ENCODE measurements around the gene DIP2B.
A peak's percentile ranks its signal among the peaks of the same experiment; 100 is the strongest.
"Not testable (repeated sequence)": the region's sequence is repeated elsewhere in the genome, so short reads cannot be mapped to it uniquely, and the experiment has no call there.

DIP2B gene

GRCh38 chr12:50547742-50548141 lies 43.0 kb downstream of the DIP2B start:
- H3K4me1 Mint-ChIP-seq, result peaks cover 18% of the 10 kb centered on the region
- H3K4me3 Mint-ChIP-seq, result no peak overlapping the region
- H3K36me3 Mint-ChIP-seq, result peaks cover 6% of the 10 kb centered on the region
- ATAC-seq (ENCODE audit: low read depth), result no peak
- H3K27ac Mint-ChIP-seq, result no peak overlapping the region
- H3K9me3 Mint-ChIP-seq, result peaks cover 2% of the 10 kb centered on the region
- DNase-seq (ENCODE audit: low spot score in 2 of 2), result no peak
- no peaks in the 10 kb centered on the region for H3K27me3 Mint-ChIP-seq

GRCh38 chr12:50549885-50550284 lies 45.1 kb downstream of the DIP2B start:
- Mint-ChIP-seq H3K36me3 (peaks cover 17% of the 10 kb centered on the region), H3K27me3 (no peaks in the 10 kb centered on the region), H3K9me3 (peaks cover 2% of the 10 kb centered on the region), H3K27ac (no peak overlapping the region), H3K4me3 (no peak overlapping the region), H3K4me1 (peaks cover 29% of the 10 kb centered on the region)
- DNase-seq (ENCODE audit: low spot score in 2 of 2) (no peak), ATAC-seq (ENCODE audit: low read depth) (no peak)

DNA sequence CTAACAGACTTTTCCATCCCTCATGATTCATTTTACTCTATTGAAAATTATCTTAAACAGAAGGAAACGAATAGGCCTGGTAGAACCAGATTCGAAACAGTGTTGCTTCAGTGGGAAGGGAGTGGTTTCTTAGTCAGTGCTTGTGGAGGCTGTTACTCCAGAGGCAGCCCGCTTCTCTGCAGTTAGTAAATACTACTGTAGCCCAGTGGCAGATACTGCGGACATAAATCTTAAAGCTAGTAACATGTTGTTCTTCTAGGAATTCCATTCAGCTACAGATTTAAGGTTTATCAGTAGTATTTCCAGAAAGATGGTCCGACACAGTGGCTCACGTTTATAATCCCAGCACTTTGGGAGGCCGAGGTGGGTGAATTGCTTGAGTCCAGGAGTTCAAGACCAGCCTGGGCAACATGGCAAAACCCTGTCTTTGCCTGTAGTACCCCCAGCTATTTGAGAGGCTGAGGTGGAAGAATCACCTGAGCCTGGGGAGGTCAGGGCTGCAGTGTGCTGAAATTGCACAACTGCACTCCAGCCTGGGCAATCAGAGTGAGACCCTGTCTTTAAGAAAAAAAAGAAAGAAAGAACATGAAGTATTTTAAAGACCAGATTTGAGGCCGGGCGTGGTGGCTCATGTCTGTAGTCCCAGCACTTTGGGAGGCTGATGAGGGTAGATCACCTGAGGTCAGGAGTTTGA lies 45.9 kb downstream of the DIP2B start:
- DNase-seq (ENCODE audit: low spot score in 2 of 2), result no peak
- ATAC-seq (ENCODE audit: low read depth), result no peak
- H3K4me3 Mint-ChIP-seq, result no peak overlapping the region
- peaks cover 22% of the 10 kb centered on the region for H3K36me3 Mint-ChIP-seq
- H3K4me1 Mint-ChIP-seq, result peaks cover 34% of the 10 kb centered on the region
- H3K9me3 Mint-ChIP-seq, result peaks cover 2% of the 10 kb centered on the region
- no peak overlapping the region for H3K27ac Mint-ChIP-seq
- H3K27me3 Mint-ChIP-seq, result no peaks in the 10 kb centered on the region

GRCh38 chr12:50551866-50552265 lies 47.1 kb downstream of the DIP2B start:
- Mint-ChIP-seq H3K27me3 (no peaks in the 10 kb centered on the region), H3K36me3 (peaks cover 22% of the 10 kb centered on the region), H3K27ac (no peak overlapping the region), H3K9me3 (peaks cover 2% of the 10 kb centered on the region), H3K4me3 (no peak overlapping the region), H3K4me1 (peaks cover 28% of the 10 kb centered on the region)
- no peak for DNase-seq (ENCODE audit: low spot score in 2 of 2)
- no peak for ATAC-seq (ENCODE audit: low read depth)

GRCh38 chr12:50554651-50555050 lies 49.9 kb downstream of the DIP2B start:
- no peak for DNase-seq (ENCODE audit: low spot score in 2 of 2)
- H3K4me3 Mint-ChIP-seq, result no peak overlapping the region

GRCh38 chr12:50555471-50555885 lies 50.7 kb downstream of the DIP2B start:
- H3K4me3 Mint-ChIP-seq, result no peak overlapping the region
- H3K36me3 Mint-ChIP-seq, result peaks cover 22% of the 10 kb centered on the region
- H3K27ac Mint-ChIP-seq, result peak overlapping the region; percentile 2
- ATAC-seq (ENCODE audit: low read depth) (no peak), DNase-seq (ENCODE audit: low spot score in 2 of 2) (no peak)
- H3K27me3 Mint-ChIP-seq, result no peaks in the 10 kb centered on the region
- peaks cover 2% of the 10 kb centered on the region for H3K9me3 Mint-ChIP-seq
- peaks cover 39% of the 10 kb centered on the region for H3K4me1 Mint-ChIP-seq

More at GRCh38 chr12:50554651-50555050, 49.9 kb downstream of the DIP2B start:
- Mint-ChIP-seq H3K9me3 (peaks cover 2% of the 10 kb centered on the region), H3K4me1 (peaks cover 39% of the 10 kb centered on the region), H3K27me3 (no peaks in the 10 kb centered on the region), H3K36me3 (peaks cover 22% of the 10 kb centered on the region), H3K27ac (no peak overlapping the region)
- ATAC-seq (ENCODE audit: low read depth), result no peak

DNA sequence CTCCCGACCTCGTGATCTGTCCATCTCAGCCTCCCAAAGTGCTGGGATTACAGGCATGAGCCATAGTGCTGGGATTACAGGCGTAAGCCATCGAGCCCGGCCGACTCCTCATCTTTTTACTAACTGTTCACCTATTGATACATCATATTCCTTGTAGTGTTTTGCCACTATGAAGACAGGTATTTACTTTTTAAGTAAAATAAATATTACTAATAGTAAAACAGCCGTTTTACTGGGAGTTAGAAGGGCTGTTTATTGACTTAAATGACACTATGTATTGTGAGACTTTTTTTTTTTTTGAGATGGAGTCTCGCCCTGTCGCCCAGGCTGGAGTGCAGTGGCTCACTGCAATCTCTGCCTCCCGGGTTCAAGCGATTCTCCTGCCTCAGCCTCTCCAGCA lies 51.5 kb downstream of the DIP2B start:
- Mint-ChIP-seq H3K27ac (peak overlapping the region; percentile 2), H3K4me3 (no peak overlapping the region), H3K27me3 (no peaks in the 10 kb centered on the region), H3K36me3 (peaks cover 20% of the 10 kb centered on the region), H3K4me1 (peaks cover 39% of the 10 kb centered on the region), H3K9me3 (peaks cover 2% of the 10 kb centered on the region)
- DNase-seq (ENCODE audit: low spot score in 2 of 2), result no peak
- no peak for ATAC-seq (ENCODE audit: low read depth)

DNA sequence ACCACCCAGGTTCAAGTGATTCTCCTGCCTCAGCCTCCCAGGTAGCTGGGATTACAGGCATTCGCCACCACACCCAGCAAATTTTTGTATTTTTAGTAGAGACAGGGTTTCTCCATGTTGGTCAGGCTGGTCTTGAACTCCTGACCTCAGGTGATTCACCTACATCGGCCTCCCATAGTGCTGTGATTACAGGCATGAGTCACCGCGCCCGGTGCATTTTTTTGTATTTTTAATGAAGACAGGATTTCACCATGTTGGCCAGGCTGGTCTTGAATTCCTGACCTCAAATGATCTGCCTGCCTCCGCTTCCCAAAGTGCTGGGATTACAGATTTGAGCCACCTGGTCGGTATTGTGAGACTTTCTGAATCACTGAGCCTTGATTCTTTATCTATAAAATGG lies 52.0 kb downstream of the DIP2B start:
- H3K4me1 Mint-ChIP-seq, result peaks cover 39% of the 10 kb centered on the region
- not testable (repeated sequence) for DNase-seq (ENCODE audit: low spot score in 2 of 2); H3K4me3 Mint-ChIP-seq; H3K27me3 Mint-ChIP-seq; ATAC-seq (ENCODE audit: low read depth); H3K9me3 Mint-ChIP-seq; H3K27ac Mint-ChIP-seq
- peaks cover 20% of the 10 kb centered on the region for H3K36me3 Mint-ChIP-seq

DNA sequence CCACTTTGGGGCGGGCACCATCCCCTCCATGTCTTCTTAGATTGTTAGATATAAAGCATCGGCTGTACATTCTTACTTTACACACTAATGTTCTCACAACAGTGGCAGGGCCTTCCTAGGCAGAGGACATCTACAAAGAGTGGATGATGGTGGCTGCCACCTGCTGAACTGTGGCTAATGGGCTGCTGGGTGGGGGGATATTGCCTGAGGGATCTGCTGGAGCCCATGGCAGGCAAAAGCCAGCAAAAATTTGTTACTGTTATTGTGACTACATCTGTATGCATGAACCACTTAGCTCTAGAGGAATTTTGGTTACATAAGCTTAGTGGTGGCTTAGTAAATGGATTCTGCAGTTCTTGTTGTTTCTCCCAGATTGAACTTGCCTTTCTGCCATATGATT lies 52.6 kb downstream of the DIP2B start:
- DNase-seq (ENCODE audit: low spot score in 2 of 2), result no peak
- ATAC-seq (ENCODE audit: low read depth), result no peak
- Mint-ChIP-seq H3K4me3 (no peak overlapping the region), H3K4me1 (peaks cover 39% of the 10 kb centered on the region), H3K27ac (no peak overlapping the region), H3K9me3 (no peaks in the 10 kb centered on the region), H3K27me3 (no peaks in the 10 kb centered on the region), H3K36me3 (peaks cover 18% of the 10 kb centered on the region)

DNA sequence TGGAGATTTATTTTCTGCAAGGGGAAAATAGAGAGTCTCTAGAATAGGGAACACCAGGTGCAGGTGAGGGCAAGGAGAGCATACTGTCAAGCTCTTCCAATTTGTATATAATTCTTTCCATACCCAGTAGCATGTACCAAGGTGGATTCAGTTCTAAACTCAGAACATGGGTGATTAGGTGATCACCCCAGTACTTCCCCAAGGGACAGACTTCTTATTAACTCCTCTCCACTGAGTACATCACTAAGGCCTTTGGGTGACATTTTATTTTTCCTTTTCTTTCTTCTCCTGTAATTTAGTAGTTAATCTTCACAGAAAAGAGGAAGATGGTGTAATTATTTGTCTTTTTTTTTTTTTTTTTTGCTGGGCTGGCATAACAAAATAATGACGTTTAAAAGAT lies 54.2 kb downstream of the DIP2B start:
- Mint-ChIP-seq H3K36me3 (peaks cover 9% of the 10 kb centered on the region), H3K27ac (no peak overlapping the region), H3K9me3 (no peaks in the 10 kb centered on the region), H3K4me1 (peaks cover 40% of the 10 kb centered on the region), H3K4me3 (no peak overlapping the region), H3K27me3 (no peaks in the 10 kb centered on the region)
- DNase-seq (ENCODE audit: low spot score in 2 of 2) (no peak), ATAC-seq (ENCODE audit: low read depth) (no peak)

DNA sequence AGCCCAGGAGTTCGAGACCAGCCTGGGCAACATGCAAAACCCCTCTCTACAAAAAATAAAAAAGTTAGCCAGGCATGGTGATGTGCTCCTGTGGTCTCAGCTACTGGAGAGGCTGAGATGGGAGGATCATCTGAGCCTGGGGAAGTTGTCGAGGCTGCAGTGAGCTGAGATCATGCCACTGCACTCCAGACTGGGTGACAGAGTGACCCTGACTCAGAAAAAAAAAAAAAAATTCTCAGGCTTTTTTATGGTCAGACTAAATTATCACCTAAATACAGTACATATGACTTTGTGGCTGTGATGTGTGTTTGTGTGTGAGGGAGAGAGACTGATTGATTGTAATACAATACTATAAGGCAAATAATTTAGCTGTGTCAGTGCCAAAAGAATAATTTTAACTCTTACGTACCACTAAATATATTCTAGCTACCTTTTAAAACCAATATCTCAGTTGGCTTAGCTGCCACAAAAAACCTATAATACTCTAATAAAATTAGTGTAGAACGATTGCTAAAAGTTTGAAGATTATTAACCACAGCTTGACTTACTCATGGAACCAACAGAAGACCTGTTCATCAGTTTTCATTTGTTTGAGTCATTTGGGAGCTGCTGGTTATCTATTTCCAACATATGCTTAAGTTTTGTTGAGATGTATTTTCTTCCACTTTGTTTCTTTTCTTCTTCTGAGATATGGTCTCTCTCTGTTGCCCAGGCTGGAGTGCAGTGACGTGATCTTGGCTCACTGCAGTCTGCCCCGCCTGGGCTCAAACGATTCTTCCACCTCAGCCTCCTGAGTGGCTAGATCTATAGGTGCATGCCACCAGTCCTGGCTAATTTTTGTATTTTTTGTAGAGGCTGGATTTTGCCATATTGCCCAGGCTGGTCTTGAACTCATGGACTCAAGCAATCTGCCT lies 58.0 kb downstream of the DIP2B start:
- peaks cover 43% of the 10 kb centered on the region for H3K4me1 Mint-ChIP-seq
- DNase-seq (ENCODE audit: low spot score in 2 of 2) (no peak), ATAC-seq (ENCODE audit: low read depth) (no peak)
- peak overlapping the region; percentile 67 for H3K27ac Mint-ChIP-seq
- H3K27me3 Mint-ChIP-seq, result no peaks in the 10 kb centered on the region
- H3K9me3 Mint-ChIP-seq, result no peaks in the 10 kb centered on the region
- H3K36me3 Mint-ChIP-seq, result peaks cover 4% of the 10 kb centered on the region
- no peak overlapping the region for H3K4me3 Mint-ChIP-seq

DNA sequence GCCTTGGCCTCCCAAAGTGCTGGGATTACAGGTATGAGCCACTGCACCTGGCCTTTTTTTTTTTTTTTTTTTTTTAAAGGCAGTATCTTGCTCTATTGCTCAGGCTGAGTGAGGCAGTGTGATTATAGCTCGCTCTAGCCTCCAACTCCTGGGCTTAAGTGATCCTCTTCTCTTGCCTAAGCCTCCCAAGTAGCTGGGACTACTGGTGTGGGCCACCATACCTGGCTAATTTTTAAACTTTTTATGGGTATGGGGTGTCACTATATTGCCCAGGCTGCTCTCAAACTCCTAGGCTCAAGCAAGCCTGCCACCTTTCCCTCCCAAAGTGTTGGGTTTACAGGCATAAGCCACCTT lies 58.6 kb downstream of the DIP2B start:
- Mint-ChIP-seq H3K4me1 (peaks cover 43% of the 10 kb centered on the region), H3K9me3 (no peaks in the 10 kb centered on the region), H3K4me3 (no peak overlapping the region), H3K27me3 (no peaks in the 10 kb centered on the region), H3K36me3 (peaks cover 4% of the 10 kb centered on the region), H3K27ac (peak overlapping the region; percentile 67)
- DNase-seq (ENCODE audit: low spot score in 2 of 2) (no peak), ATAC-seq (ENCODE audit: low read depth) (no peak)

- DNase-seq (ENCODE audit: low spot score in 2 of 2) (no peak), ATAC-seq (ENCODE audit: low read depth) (no peak)
- H3K9me3 Mint-ChIP-seq, result no peaks in the 10 kb centered on the region
- H3K36me3 Mint-ChIP-seq, result peaks cover 4% of the 10 kb centered on the region
- no peak overlapping the region for H3K4me3 Mint-ChIP-seq
- peaks cover 40% of the 10 kb centered on the region for H3K4me1 Mint-ChIP-seq
- peak overlapping the region; percentile 67 for H3K27ac Mint-ChIP-seq
- H3K27me3 Mint-ChIP-seq, result no peaks in the 10 kb centered on the region
These were observed 59.6 kb downstream of the DIP2B start for GRCh38 chr12:50564237-50564947.

DNA sequence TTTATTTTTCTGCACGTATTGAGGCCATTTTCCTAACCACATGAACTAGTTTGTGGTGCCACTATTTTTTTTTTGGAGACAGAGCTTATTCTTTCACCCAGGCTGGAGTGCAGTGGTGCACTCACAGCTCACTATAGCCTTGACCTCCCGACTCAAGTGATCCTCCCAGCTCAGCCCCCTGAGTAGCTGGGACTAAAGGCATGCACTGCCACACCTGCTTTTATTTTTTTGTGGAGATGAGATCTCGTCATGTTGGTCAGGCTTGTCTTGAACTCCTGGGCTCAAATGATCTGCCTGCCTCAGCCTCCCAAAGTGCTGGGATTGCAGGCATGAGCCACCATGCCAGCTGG lies 60.1 kb downstream of the DIP2B start:
- Mint-ChIP-seq H3K36me3 (peaks cover 4% of the 10 kb centered on the region), H3K27me3 (no peaks in the 10 kb centered on the region), H3K4me3 (no peak overlapping the region), H3K4me1 (peaks cover 40% of the 10 kb centered on the region), H3K27ac (peak overlapping the region; percentile 67), H3K9me3 (no peaks in the 10 kb centered on the region)
- no peak for ATAC-seq (ENCODE audit: low read depth)
- no peak for DNase-seq (ENCODE audit: low spot score in 2 of 2)
